Fibroblast of skin of back (primary cell): ENCODE measurements around the gene CAPN9. TPM values are rescaled to one million over a fixed set of nuclear protein-coding genes. Genes with fewer than 3 reads are reported as not detected.
"Not testable (repeated sequence)": the region's sequence is repeated elsewhere in the genome, so short reads cannot be mapped to it uniquely, and the experiment has no call there.

Source experiments
- DNase-seq: peaks from one replicate; pipeline ENCODE4 v3.0.0-alpha.2; 2013
- polyA plus RNA-seq, 2 experiments: library from polyadenylated mRNA; unstranded; fragments of 120-200 nt; gene quantifications; one replicate each; pipeline ENCODE4 v1.2.1, GENCODE V29; 2013; ENCODE audit not compliant: insufficient read length in 2 of 2

The CAPN9 gene, protein sequence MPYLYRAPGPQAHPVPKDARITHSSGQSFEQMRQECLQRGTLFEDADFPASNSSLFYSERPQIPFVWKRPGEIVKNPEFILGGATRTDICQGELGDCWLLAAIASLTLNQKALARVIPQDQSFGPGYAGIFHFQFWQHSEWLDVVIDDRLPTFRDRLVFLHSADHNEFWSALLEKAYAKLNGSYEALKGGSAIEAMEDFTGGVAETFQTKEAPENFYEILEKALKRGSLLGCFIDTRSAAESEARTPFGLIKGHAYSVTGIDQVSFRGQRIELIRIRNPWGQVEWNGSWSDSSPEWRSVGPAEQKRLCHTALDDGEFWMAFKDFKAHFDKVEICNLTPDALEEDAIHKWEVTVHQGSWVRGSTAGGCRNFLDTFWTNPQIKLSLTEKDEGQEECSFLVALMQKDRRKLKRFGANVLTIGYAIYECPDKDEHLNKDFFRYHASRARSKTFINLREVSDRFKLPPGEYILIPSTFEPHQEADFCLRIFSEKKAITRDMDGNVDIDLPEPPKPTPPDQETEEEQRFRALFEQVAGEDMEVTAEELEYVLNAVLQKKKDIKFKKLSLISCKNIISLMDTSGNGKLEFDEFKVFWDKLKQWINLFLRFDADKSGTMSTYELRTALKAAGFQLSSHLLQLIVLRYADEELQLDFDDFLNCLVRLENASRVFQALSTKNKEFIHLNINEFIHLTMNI
- 0.59 TPM for polyA plus RNA-seq (2013, experiment 1 of 2; ENCODE audit: insufficient read length)
- polyA plus RNA-seq (2013, experiment 2 of 2; ENCODE audit: insufficient read length) = 0.35 TPM

- DNase-seq = no peak
These were observed at the start of gene CAPN9 for GRCh38 chr1:230747127-230747730. CAPN9 (plus strand) TSS chr1:230747388; CDS start chr1:230747497, 109 bp downstream.

DNA sequence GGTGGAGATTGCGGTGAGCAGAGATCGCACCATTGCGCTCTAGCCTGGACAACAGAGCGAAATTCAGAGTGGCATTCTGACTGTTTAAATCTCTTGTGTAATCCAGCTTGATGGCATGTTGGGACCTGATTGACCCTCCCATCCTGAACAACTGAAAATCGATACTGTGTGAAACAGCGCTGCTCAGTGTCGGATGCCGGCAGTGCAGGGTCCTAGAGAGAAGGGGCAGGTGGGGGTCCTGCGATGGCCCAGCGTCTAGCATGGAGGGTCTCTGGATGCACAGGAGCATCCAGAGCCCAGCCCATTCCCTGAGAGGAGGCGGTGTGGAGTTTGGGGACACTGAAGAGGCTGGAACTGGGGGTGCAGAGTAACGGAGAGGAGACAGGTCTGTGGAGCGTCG lies 49.1 kb upstream of the CAPN9 start:
- no peak for DNase-seq

DNA sequence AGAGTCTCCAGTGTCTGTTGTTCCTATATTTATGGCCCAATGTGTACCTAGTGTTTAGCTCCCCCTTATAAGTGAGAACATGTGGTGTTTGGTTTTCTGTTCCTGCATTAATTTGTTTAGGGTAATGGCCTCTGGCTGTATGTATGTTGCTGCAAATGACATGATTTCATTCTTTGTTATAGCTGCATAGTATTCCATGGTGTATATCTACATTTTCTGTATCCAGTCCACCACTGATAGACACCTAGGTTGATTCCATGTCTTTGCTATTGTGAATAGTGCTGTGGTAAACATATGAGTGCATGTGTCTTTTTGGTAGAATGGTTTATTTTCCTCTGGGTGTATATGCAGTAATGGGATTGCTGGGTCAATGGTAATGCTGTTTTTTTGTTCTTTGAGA lies 48.2 kb upstream of the CAPN9 start:
- DNase-seq = not testable (repeated sequence)

DNA sequence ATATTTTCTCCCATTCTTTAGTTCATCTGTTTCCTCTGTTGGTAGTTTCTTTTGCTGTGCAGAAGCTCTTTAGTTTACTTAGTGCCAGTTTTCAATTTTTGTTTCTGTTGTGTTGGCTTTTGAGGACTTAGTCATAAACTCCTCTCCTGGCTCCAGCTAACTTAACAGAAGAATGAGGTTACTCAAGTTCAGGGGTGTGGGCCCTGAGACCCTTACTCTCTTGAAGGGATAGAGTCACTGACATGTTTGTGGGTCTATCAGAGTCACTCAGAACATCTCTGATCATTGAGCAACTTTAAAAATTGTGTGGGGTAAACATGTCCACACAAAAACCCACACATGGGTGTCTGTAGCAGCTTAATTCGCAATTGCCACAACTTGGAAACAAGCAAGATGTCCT lies 47.5 kb upstream of the CAPN9 start:
- DNase-seq = no peak

- DNase-seq = no peak
These were observed 47.1 kb upstream of the CAPN9 start for GRCh38 chr1:230700132-230700531.

DNA sequence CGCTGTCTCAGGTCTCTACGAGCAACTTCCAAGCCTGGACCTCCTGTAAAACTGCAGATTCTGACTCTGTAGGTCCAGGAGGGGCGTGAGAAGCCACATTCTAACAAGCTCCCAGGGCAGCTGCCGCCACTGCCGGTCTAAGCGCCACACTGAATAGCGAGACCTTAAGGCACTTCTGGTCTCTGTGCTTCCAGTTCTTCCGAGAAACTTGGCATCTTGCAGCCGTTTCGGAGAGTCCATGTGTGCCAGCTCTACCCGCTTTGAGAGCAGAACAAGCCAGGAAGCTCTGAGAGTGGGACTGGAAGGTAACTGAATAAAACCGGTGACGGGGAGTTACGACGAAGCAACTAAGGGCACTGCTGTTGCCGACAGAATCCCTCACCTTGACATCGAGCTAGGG lies 45.8 kb upstream of the CAPN9 start:
- no peak for DNase-seq

DNA sequence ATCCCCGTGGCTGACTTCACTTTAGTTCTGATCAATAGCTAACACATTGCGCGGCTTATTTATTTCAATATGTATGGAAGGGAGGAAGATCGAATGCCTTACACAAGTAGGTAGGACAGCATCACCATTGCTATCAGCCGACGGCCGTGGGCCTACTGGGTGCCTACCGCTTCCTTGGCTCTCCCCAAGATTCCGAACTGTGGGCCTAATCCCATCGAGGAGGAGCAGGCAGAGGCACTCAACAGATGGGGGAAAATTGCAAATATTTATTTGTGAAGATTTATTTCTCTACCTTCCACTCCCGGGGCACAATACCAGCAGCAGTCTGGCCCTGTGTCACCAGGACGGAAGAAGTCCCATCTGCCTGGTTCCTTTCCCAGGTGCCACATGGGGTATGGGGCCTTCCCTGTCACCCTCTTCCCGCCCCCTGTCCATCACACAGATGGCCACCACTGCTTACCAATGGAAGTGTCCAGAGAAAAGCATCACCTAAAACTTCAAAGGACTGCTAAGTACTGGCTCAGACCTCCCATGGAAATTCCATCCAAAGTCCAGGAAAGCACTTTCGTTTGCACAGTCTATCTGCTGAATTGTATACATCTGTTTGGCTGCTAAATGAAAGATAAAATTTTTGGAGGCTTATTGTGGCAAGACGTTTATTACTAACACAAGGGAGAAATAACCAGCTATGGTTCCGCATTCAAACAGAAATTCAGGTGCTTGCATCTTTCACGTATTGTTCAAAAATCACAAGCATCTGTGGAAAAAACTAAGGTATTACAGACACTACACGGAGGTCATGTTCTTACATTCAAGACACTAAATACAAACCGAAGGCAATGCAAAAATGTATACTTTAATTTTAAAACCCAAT lies 45.1 kb upstream of the CAPN9 start:
- DNase-seq = no peak

DNA sequence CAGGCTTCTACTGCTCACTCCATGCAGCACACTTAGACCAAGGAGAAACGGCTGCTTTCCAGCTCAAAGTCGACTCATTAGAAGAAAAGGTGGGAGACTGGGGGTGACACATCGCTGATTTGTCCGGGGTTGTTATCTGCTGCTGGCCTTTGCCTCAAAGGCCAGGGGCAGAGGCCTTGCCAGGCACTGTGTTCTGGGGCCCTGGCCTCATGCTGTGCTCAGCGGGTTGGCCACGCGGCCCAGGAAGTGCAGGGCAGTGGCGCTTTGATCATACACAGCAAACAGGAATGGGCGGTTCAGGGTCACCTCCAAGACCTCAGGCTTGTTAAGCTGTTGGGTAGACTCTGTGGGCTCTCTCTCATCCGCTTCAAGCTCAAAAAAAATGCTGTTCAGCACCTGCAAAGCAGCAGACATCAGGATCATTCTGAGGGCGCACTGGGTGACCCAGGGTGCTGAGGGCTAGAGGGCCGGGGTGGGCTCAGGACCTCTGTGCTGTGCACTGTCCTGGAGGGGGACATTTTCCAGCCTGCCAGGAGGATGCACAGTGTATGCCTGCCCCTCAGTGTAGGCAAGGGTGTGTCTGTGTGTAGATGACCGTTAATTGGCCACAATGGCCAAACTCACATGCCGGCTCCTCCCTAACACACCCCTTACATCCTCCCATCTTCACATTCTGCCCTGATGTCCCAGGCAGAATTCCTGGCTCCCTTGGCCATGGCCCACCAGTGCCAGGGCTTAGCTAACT lies 44.1 kb upstream of the CAPN9 start:
- DNase-seq = no peak

DNA sequence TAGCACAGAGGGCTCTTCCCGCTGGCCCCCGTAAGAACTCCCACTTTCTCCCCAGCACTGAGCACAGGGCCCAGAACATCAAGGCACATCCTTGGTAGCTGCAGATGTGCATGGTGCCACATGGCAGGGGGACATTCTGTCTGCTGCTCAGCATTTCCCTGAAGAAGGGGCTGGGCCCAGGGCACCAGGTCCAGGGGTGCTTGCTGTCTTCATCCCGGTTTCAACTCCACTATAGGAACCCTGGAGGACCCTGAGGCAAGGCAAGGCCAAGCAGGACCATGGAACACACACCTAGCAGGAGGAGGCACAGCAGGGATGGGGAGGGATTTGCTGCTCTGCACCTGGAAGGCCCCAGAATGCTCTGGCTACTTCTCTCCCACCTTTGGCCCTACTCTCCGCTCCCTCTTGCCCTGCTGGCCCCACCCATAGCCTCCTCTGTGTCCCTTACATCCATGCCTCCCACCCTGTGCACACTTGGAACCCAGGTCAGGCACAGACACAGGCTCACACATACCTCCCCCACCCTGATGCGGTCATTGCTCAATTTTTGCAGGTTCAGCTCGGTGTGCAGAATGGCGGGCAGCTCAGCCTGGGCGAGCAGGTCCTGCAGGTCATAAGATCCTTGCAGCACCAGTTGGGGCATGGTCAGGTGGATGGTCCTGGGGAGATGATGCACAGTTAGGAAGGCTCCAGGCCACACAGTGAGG lies 43.4 kb upstream of the CAPN9 start:
- no peak for DNase-seq

- no peak for DNase-seq
These were observed 42.4 kb upstream of the CAPN9 start for GRCh38 chr1:230704830-230705229.

DNA sequence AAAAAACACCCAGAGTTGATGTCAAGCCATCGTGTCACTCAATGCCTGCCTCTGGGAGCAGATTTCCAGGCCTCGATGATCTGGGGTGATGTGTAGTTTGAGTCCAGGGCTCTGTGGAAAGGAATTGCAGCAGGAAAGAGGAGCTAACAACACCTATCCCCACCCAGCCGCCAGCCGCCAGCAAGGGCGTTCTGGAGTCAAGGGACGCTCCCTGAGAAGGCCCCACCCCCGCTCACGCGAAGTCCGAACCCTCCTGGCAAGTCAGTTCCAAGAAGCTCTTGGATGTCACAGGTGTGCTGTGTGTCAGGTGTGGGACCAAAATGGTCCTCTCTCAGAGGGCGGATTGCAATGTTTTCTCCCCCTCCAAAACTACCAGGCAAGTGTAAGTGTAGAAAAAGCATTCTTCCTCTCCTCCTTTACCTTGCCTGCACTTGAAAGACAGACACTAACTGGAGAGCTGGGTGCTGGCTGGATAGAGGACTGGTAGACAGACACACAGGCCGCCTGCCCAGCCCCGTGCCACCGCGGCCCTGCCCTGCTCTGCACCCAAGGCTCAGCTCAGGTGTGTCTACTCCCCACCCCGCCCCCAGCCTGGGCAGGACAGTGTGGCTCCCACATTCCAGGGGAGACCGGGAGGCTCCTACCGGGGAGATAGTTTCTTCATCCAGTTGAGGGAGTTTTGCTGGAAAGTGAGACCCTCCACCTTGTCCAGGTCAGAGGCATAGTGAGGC lies 41.7 kb upstream of the CAPN9 start:
- no peak for DNase-seq

GRCh38 chr1:230706020-230706699 lies 41.0 kb upstream of the CAPN9 start:
- DNase-seq = no peak

GRCh38 chr1:230706887-230707731 lies 40.1 kb upstream of the CAPN9 start:
- no peak for DNase-seq

DNA sequence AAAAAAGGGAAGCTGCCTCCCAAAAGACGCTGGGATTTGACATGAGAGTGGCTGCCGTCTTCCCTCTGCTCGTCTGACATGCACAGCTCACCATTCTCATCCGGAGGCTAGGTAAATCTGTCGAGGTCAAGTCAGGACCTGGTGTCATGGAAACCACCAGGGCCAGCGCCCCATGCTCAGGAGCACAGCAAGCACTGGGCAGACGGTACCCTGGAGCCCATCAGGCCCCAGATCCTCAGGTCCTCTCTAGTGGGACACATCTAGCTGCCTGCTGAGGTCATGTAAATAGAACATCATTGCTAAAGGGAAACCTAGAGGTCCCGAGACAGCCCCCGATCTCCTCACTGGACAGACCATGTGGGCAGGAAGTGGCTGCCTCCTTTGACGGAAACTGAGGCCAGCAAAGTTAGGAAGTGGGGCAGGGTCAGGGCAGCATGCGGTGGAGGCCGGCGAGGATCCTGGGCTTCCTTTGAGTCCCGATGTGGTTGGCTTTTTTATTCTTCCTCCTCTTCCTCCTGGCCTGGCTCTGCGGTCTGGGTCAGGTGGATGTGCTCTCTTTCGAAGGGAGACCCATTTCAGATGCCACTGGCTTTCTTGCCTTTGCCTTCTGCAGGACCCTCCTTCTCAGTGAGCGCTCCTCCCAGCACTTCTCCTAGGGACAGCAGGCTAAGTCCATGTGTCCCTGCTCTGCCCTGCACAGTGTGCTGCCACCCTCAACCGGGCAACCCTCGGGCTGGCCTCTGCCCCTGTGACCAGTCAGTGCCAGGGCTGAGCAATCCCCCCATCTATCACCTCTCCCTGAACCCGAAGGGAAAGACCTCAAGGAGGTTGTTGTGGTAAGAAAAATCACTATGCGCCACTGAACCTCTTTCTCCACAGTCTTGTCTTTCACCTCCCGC lies 39.2 kb upstream of the CAPN9 start:
- DNase-seq = no peak

DNA sequence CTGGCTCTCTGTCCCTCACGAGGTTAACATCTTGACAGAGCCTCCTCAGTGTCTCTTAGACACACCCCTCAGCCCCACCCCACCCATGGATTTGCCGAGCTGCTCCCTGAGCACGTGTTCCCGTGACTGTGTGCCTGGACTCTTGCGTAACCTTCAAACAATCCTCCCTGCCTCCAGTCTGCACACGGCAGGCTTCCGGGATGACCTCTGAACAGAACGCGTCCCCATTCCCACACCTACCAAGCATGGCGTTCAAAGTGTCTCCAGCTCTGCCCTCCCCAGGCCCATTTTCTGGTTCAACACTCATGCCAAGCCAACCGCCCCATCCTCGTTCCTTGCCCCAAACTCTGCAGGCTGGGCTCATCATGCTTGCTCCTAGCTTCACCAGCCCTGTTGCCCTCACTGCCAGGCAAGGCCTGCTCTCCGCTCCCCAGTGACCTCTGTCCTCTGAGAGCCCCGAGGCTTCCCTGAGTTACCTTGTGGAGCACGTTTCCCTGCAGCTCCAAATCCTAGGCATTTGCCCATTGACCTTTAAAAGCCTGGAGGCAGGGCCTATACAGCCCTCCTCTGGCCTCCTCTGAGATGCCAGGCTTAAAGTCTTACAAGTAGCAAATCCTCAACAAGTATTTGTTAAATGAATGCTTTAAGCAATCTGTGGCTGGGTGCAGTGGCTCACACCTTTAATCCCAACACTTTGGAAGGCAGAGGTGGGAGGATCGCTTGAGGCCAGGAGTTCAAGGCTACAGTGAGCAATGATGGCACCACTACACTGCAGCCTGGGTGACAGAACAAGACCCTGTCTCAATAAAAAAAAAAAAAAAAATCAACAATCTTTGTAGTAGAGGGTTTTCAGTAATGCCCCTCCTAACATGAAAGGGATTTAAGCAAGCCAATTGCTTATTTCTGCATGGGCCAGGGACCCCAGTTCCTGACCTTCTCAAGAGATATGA lies 38.3 kb upstream of the CAPN9 start:
- DNase-seq = no peak
